ENCODE results near the gene HCRTR1. TPM values are rescaled to one million over a fixed set of nuclear protein-coding genes. Genes with fewer than 3 reads are reported as not detected.

HCRTR1 gene
- total RNA-seq, 1 donor from 2014 or later, result 0.44 TPM

GRCh38 chr1:31615414-31615813 is 2.1 kb upstream of the HCRTR1 start:
- H3K27ac ChIP-seq (replicated peaks), result no peak overlapping the region
- intact Hi-C loops (cut with micrococcal nuclease), result no loop called here
- H3K4me3 ChIP-seq, result no peak overlapping the region
- H3K9me3 ChIP-seq (replicated peaks), result no peaks in the 10 kb centered on the region
- no peak for DNase-seq
- peaks cover 34% of the 10 kb centered on the region for H3K4me1 ChIP-seq
- peaks cover 12% of the 10 kb centered on the region for H3K27me3 ChIP-seq (ENCODE audit: low read depth)
- TF ChIP-seq, protein P1, sequence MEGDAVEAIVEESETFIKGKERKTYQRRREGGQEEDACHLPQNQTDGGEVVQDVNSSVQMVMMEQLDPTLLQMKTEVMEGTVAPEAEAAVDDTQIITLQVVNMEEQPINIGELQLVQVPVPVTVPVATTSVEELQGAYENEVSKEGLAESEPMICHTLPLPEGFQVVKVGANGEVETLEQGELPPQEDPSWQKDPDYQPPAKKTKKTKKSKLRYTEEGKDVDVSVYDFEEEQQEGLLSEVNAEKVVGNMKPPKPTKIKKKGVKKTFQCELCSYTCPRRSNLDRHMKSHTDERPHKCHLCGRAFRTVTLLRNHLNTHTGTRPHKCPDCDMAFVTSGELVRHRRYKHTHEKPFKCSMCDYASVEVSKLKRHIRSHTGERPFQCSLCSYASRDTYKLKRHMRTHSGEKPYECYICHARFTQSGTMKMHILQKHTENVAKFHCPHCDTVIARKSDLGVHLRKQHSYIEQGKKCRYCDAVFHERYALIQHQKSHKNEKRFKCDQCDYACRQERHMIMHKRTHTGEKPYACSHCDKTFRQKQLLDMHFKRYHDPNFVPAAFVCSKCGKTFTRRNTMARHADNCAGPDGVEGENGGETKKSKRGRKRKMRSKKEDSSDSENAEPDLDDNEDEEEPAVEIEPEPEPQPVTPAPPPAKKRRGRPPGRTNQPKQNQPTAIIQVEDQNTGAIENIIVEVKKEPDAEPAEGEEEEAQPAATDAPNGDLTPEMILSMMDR (IDR thresholded peaks at IDR 0.05; ENCODE audit: borderline replicate concordance), result no peak
- no peaks in the 10 kb centered on the region for H3K36me3 ChIP-seq

DNA sequence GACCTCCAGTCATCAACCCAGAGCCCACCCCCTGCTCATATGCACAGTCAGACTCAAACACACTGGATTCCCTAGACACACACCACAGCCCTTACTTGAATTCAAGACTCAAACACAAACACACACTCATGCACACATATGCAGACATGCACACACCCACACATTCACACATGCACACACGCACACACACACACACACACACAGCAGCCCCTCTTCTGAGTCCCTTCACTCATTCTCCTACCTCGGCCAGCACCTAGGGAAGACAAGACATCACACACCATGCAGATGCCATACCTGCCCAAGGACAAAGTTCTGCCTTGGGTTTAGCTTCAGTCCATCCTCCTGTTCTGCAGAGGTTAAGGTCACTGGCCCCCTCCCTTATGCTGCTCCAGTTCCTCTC is 1.6 kb upstream of the HCRTR1 start:
- TF ChIP-seq, protein P1 (IDR thresholded peaks at IDR 0.05; ENCODE audit: borderline replicate concordance), result no peak
- no peak for DNase-seq
- Histone ChIP-seq H3K4me1 (peaks cover 35% of the 10 kb centered on the region), H3K4me3 (no peak overlapping the region), H3K27ac (replicated peaks) (no peak overlapping the region), H3K27me3 (ENCODE audit: low read depth) (peaks cover 12% of the 10 kb centered on the region), H3K36me3 (no peaks in the 10 kb centered on the region), H3K9me3 (replicated peaks) (no peaks in the 10 kb centered on the region)
- intact Hi-C loops (cut with micrococcal nuclease), result no loop called here

GRCh38 chr1:31617916-31618746 is 642 bp downstream of the HCRTR1 start:
- H3K9me3 ChIP-seq (replicated peaks), result no peaks in the 10 kb centered on the region
- TF ChIP-seq, protein P1 (IDR thresholded peaks at IDR 0.05; ENCODE audit: borderline replicate concordance), result peak; percentile 91
- H3K27ac ChIP-seq (replicated peaks), result peak overlapping the region; percentile 36
- peaks cover 54% of the 10 kb centered on the region for H3K4me1 ChIP-seq
- peak; percentile 42 for DNase-seq
- intact Hi-C loops (cut with micrococcal nuclease), result no loop called here
- no peaks in the 10 kb centered on the region for H3K36me3 ChIP-seq
- H3K4me3 ChIP-seq, result peak overlapping the region; percentile 67
- peaks cover 12% of the 10 kb centered on the region for H3K27me3 ChIP-seq (ENCODE audit: low read depth)

- no peak for DNase-seq
- H3K4me3 ChIP-seq, result no peak overlapping the region
- intact Hi-C loops (cut with micrococcal nuclease), result no loop called here
Observed at GRCh38 chr1:31618916-31619846, 1.7 kb downstream of the HCRTR1 start.

More at GRCh38 chr1:31618916-31619846, 1.7 kb downstream of the HCRTR1 start:
- TF ChIP-seq, protein P1 (IDR thresholded peaks at IDR 0.05; ENCODE audit: borderline replicate concordance), result no peak
- H3K27ac ChIP-seq (replicated peaks), result no peak overlapping the region
- no peaks in the 10 kb centered on the region for H3K36me3 ChIP-seq
- peaks cover 12% of the 10 kb centered on the region for H3K27me3 ChIP-seq (ENCODE audit: low read depth)
- H3K9me3 ChIP-seq (replicated peaks), result no peaks in the 10 kb centered on the region
- peaks cover 43% of the 10 kb centered on the region for H3K4me1 ChIP-seq
